IPS-NIHi7 (cell line): ENCODE results near the gene AEN.
A peak's percentile ranks its signal among the peaks of the same experiment; 100 is the strongest.
"Not testable (repeated sequence)": the region's sequence is repeated elsewhere in the genome, so short reads cannot be mapped to it uniquely, and the experiment has no call there.

Source experiments
- DNase-seq: peaks from one replicate; pipeline ENCODE4 v3.0.0; 2012; ENCODE audit warnings: mixed read lengths; ENCODE audit errors: extremely low spot score

Gene AEN

GRCh38 chr15:88630798-88631463, 9.8 kb downstream of the AEN start:
- DNase-seq = no peak

- DNase-seq = no peak
These were observed 10.4 kb downstream of the AEN start for GRCh38 chr15:88631464-88632028.

DNA sequence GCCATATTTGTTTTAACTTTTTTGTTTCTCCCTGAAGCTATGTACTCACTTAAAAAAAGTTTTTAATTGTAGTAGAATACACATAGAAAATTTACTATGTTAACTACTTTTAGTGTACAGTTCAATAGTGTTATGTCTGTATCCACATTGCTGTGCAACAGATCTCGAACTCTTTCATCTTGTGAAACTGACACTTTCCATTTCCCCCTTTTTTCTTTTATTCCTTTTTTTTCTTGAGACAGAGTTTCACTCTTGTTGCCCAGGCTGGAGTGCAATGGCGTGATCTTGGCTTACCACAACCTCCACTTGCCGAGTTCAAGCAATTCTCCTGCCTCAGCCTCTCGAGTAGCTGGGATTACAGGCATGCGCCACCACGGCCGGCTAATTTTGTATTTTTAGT, 11.7 kb downstream of the AEN start:
- not testable (repeated sequence) for DNase-seq

DNA sequence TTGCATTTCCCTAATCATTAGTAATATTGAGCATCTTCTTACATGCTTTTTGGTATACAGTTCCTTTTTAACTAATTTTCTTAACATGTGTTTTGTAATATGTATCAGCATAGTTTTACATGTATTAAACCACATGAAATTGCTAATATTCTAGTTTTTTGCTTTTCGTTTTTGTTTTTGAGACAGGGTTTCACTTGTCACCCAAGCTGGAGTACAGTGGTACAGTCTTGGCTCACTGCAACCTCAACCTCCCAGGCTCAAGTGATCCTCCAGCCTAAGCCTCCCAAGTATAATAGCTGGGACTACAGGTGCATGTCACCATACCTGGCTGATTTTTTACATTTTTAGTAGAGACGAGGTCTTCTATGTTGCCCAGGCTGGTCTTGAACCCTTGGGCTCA, 13.3 kb downstream of the AEN start:
- no peak for DNase-seq

DNA sequence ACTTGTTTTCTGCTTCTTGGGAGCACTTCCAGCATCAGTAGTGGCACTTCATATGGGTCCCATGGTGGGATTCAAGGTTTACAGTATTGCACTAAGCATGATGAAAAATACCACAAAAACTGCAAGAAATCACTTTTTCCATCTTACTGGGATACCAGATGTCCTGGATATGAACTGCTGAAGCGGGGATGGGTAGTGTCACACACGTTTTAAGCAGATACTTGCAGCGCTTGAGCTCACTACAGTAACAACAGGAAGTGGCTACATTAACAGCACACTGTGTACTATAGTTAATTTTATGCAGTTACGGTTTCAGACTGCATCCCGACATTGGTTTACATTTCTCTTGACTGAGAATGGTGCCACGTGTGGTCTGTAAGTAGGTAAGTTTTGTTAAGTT, 14.2 kb downstream of the AEN start:
- no peak for DNase-seq

DNA sequence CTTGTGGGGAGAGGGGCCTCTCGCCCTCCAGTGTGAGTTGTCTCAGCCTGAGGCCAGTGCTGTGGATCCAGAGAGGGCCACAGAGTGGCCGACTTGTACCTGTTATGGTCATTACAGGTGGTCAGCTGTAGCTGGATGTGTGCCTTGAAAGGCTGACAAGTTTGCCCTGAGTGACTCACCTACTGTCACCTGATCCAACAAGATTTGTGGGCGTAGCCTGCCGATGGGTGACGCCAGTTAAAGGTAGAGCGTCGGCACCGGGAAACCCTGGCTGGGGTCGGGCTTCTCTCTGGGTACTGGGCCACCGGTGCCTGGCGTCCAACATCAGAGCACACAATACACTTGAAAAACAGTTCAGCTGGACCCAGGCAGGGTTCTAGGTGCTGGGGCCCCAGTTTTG, 14.9 kb downstream of the AEN start:
- no peak for DNase-seq

GRCh38 chr15:88636654-88637053, 15.5 kb downstream of the AEN start:
- DNase-seq = no peak

DNA sequence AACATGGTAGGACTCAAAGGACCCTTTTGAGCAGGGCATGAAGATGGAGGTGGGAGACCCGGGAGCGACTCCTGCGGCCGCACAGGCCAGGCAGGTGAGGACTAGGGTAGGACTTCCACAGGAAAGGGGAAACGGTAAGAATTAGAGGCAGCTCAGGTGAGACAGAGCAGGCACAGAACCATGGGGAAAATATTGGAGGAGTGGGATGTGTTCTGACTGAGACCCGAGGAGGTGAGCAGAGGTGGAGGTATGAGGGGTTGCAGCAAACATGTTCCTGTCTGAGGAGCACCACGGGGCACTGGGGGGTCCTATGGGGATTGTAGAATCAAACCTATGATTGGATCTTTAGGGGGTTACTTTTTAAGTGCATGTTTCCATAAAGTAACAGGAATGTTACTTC, 16.3 kb downstream of the AEN start:
- no peak for DNase-seq

DNA sequence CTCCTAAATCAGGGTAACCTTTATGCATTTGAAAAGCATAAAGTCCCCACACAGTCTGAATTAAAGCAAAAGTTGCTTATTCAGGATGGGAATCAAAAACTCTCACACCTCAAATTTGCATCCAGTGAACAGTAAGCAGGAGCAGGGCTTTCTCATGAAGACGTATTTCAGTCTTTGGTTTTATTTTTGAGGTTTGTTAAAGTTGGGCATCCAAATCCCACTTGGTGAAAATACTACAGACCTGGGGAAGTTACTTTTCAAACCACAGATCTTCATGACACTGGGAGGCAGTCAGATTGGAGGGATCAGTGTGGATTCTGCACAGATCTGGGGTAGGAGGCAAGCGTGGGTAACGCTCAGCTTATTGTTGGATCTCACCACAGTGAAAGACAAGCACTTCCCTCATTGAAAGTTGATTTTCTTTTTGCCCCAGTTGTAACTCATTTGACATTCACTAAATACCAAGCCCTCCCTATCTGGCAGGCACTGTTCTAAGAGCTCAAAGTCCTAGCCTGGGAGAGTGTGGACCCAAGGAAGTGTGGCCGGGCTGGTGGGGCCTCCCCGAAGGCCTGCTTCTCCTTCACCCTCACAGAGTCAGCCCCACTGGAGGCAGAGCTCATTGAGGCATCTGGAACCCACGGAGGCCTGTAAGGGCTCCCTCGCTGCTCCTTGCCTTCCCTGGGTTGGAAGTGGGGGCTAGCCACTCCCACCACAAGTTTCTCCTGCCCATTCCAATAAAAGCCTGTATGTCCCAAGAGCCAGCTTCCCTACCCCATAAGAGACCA, 16.9 kb downstream of the AEN start:
- DNase-seq = no peak

GRCh38 chr15:88638626-88639372, 17.7 kb downstream of the AEN start, which contains the start of gene ISG20:
TSS of gene ISG20 (plus strand) at chr15:88639016. CDS start at chr15:88639367, 351 bp downstream.
- DNase-seq = peak; percentile 91

GRCh38 chr15:88641959-88642452, 20.9 kb downstream of the AEN start:
- DNase-seq = no peak

DNA sequence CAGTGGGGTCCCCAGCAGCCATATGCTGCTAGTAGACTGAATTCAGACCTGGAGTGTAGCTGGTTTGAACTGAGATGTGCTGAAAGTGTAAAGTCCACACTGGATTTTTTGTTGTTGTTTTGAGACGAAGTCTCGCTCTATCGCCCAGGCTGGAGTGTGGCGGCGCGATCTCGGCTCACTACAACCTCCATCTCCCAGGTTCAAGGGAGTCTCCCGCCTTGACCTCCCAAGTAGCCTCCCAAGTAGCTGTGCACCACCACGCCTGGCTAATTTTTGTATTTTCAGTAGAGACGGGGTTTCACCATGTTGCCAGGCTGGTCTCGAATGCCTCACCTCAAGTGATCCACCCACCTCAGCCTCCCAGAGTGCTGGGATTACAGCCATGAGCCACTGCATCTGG, 21.4 kb downstream of the AEN start:
- DNase-seq = not testable (repeated sequence)

DNA sequence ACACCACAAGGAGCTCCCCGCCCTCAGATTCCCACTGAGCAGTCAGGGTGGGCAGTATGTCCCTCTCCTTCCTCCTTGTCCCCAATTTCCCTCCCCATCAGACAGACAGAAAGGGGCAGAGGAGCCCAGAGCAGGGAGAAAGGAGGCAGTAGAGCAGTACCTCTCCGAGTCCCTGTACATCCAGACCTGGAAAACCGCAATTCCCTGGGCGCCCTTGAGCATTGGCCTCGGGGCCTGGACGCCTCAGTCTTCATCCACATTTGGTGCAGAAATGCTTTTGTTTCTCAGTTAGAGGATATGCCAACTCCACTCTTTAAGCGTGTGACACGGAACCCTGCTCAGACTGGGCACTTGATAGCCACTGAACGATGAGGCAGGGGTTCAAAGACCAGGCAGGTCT, 23.6 kb downstream of the AEN start:
- DNase-seq = no peak

DNA sequence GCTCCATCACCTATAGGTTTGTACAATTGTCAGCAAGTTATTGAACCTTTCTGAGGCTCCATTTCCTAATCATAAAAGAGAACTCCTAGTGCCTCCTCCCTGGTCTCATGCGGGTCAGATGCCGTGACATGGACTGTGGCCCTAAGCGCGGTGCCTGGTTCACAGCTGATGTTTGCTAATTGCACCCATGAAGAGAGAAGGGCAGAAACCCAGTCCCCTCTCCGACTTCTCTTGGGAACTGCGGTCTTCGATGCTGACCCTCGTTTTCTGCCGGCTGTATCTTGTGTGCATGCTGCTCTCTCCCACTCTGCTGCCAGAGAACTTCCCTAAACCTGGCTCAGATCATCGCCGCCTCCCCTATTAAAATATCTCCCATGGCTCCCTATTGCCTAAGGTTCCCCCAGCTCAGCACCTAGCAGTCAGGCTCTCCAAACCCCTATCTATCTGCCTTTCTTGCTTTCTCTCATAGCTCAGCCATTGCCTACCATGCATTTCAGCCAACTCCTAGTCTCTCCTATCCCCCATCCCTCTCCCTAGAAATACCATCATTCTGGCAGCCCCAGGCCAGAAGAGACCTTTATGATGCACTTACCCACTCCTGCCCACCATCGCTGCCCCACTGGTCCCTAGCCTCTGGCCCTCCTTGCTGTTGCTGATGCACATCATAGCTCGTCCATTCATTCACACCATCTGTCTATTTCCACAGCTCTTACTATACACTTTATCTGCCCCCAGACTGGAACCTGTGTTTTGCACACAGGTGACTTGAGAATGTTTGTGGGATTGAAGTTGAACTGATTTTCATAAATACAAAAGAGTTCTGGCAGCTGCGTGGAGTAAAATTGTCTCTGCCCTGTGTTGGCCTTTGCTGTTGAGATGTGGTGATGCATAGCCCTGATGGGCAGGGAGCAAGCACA, 24.3 kb downstream of the AEN start:
- DNase-seq = no peak

GRCh38 chr15:88646088-88646405, 24.9 kb downstream of the AEN start:
- no peak for DNase-seq

- no peak for DNase-seq
These were observed 25.8 kb downstream of the AEN start for GRCh38 chr15:88646951-88647350.

DNA sequence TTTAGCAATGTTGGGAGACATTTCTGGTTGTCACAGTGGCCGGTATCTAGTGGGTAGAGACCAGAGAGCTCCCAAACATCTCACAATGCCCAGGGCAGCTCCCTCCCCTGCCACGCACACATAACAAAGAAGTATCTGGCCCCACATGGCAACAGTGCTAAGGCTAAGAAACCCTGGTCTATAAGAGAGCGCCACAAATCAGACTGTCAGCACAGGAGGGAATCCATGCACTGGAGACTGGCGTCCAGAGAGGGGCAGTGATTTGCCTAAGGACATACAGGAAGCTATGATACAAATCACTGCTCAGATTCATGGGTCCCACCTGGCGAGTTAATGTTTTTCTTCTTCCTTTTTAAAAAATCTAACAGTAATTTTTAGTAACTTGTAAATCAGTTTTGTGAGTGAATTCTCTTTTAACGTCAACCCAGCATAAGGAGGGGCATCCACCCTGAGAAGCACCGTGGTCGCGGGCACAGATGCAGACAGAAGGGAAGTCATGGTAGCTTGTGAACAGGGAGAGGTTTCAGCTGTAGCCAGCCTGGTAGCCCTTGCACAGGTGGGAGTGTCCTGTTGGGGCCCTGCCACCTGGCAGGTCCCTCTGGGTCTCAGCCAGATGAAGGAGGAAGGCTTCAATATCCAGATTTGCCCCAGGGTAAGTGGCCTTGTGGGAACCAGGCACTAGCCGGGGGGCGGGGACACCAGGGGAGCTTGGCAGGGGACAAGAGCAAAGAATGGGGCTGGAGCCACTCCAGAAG, 26.4 kb downstream of the AEN start:
- no peak for DNase-seq

DNA sequence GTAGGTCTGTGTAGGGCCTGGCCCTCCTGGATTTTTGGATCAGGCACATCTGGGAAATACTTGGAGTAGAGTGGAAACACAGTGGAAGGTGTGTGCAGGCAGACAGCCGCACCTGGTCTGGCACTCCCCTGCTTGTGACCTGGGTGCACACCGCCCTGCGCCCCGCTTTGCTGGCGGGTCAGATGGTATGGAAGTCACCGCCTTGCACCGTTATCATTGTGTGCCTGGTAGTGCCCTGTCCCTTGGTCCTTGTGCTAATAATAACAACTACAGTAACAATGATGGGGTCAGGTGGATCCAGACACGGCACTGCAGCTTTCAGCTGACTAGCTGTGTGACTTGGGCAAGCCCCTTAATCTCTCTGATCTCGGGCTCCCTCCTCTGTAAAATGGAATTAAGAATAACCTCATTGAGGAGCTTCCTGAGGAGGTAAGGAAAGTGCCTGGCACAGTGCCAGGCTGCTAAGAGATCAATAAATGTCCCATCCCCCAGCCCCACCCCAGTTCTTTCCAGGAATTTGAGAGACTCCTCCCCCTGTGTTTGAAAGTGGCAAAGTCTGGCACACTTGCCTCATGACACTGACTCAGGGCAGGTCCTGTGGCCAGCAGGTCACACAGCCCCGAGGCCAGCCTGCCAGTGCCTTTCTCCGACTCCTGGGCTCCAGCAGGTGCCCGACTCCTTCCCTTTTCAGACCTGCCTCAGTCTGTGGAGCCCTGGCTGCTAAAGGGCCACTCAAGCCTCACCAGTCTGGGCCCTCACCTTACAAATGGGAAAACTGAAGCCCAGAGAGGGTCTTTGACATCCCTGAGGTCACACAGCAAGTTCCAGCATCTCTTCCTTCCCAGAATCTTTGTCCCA, 27.4 kb downstream of the AEN start:
- DNase-seq = no peak

GRCh38 chr15:88649286-88649733, 28.2 kb downstream of the AEN start:
- DNase-seq = no peak
